CMK (cell line): ENCODE measurements around the gene IPO11.
"Not testable (repeated sequence)": the region's sequence is repeated elsewhere in the genome, so short reads cannot be mapped to it uniquely, and the experiment has no call there.

Experiments used
- DNase-seq: peaks from one replicate; pipeline ENCODE4 v3.0.0-alpha.2; 2010; ENCODE audit warnings: low read depth

Gene IPO11

DNA sequence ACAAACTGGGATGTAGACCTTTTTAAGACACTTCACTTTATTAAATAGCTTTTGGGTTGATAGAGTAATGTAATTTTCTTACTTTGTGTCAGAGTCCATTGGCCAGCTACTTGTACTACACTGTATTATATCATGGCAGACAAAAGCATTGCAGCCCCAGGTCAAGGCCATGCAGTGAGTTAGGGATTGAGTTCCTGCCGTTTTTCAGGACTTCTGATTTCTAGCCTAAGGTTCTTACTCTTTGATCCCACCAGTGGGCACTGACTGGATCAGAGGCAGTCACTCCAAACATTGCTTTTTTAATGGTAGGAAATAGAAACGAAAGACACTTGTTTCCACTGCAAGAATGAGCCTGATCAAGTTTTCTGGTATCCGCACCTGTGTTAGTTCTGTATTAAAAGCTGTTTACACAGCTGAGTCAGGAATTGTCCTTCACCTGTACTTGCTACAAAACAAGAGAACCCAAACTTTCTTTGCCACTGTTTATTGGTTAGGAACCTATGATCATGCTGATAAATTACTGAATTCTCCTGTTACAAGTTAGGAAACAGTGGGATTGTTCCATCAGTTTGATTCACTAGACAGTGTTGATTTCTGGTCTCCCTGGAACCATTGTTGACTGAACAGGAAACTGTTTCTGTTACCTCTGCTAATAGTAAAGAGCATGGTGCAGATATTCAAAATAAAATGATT lies 188.1 kb downstream of the IPO11 start:
- DNase-seq = no peak

DNA sequence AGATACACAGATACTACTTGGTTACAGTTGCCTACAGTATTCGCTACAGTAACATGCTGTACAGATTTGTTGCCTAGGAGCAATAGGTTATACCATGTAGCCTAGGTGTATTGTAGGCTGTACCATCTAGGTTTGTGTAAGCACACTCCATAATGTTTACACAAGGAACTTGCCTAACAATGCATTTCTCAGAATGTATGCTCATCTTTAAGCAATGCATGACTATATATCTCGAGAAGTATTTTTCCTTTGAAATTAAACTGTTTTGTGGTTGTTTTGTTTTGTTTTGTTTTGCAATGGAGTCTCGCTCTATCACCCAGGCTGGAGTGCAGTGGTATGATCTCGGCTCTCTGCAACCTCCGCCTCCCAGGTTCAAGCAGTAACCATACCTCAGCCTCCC lies 191.4 kb downstream of the IPO11 start:
- DNase-seq = no peak

DNA sequence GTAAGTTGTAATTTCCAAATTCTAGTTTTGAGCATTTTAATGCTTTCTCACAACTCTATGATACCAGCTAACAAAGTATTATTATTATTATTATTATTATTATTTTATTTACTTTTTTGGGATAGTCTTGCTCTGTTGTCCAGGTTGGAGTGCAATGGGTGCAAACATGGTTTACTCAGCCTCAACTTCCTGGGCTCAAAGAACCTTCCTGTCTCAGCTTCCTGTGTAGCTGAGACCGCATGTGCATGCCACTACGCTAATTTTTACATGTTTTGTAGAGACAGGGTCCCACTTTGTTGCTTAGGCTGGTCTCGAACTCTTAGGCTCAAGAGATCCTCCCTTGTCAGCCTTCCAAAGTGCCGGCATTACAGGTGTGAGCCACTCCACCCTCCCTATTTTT lies 193.1 kb downstream of the IPO11 start:
- DNase-seq = no peak

DNA sequence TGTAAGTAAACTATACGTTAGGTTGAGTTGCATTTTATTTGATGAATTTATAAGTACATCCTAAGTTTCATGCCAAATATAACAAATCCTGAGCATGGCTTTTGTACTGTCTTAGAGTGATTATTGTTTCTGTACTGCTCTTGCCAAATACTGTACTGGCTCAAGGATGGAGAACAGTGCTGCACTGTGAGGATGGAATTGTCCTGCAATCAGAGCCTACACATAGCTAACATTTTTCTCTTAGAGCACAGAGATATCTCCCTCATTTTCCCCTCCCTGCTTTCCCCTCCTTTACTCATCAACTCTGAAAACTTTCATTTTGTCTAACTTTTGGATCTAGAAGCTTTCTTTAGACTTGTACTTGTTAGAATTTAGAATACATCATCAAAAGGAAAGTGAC lies 194.3 kb downstream of the IPO11 start:
- no peak for DNase-seq

DNA sequence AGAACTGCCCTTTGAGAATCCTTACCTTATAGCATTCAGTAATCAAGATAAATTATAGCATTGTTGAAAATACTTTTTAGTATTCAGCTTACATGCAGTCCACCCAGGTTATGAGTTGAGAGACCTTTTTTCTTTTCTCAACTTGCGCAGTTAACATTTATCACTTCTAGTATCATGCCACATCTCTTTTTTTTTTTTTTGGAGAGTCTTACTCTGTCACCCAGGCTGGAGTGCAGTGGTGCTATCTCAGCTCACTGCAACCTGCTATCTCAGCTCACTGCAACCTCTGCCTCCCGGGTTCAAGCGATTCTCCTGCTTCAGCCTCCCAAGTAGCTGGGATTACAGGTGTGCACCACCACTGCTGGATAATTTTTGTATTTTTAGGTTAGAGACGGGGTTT lies 195.1 kb downstream of the IPO11 start:
- DNase-seq = no peak

DNA sequence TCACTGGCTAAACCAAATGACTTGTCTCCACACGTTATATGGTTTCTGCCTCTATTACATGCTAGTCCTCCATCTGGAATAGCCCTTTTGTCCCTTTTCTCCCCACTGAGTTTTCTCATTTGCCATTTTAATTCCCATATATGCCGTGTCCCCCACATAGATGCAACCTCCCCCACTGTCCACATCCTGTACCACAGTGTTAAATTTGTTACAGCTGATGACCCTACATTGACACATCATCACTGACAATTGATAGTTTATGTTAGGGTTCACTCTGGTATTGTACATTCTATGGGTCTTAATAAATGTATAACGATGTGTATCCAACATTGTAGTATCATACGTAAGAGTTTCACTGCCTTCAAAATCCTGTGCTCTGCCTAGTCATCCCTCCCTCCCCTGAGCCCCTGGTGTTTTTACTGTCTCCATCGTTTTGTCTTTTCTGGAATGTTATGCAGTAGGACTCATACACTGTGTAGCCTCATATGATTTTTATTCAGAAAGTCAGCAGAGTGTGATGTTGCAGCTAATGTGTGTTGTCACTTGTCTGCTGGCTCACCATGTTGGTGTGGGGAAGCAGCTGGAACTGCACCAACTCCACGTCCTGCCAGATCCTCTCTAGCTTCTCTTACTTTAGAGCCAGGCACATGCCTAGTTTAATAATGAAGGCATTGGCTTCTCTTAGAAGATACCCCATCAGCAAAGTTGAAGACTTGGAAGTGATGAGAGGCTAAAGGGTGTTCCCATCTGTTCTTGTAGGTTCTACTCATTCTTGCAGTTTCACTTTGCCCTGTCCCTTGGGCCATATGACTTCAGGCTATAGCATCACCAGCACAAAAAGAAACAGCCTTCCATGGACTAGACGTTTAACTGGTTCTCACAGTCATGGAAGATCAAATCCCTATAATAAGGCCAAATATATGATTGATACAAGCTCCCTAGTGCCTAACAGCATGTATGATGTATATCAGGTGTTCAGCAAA lies 196.3 kb downstream of the IPO11 start:
- no peak for DNase-seq

DNA sequence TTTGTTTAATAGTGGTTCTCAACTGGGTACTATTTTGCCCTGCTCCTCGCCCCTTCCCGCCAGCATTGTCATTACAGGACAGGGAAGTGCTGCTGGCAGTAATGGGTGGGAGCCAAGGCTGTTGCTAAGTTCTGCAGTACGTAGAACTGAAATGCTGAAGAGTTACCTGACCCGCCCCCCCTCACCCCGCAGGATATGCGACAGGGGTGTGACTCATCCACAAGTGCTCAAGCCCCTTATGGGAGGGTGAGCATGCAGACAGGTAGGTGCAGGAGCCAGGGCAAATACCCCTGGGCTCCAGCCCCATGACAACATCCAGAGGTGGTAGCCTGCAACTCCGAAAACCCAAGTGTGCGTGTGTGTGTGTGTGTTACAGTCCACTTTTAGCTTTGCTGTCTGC lies 201.8 kb downstream of the IPO11 start:
- DNase-seq = no peak

DNA sequence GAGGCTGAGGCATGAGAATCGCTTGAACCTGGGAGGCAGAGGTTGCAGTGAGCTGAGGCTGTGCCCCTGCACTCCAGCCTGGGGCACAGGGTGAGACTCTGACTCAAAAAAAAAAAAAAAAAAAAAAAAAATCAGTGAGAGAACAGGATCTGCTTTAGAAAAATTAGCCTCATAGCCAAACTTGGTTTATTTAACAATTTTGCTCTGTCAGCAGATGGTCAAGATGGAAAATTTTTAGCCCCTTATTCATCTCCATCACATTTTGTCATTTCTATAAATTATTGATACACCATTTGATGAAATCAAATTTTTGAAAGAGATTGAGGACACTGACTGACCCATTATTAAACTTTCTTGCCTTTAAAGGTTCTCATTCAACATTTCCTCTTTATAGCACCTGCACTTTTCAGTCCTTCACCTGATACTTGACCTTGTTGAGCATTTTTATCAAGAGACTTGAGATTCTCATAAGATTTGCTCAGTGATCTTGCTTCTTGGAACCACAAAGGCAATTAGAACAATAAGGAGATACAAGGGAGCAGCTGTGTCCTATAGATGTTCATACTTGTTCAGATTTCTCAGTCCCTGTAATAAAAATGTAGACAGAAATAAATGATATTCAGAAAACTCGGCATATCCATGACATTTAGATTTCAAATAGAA lies 204.2 kb downstream of the IPO11 start:
- no peak for DNase-seq

DNA sequence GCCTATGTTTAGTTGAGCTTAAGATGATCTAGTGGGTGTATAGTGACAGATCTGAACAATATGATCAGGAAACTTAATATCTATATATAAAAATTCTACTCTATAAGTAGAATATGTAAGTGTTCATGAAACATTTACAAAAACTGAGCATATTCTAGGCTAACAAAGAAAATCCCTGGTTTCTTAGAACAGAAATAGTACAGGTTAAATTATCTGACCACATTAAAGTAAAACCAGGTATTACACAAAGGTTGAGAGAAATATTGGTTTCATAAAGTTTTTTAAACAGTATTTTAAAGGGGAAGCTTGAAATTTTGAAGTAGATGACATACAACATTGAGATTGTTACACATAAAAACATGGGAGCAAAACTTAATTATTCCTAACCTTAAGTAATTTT lies 205.4 kb downstream of the IPO11 start:
- no peak for DNase-seq

DNA sequence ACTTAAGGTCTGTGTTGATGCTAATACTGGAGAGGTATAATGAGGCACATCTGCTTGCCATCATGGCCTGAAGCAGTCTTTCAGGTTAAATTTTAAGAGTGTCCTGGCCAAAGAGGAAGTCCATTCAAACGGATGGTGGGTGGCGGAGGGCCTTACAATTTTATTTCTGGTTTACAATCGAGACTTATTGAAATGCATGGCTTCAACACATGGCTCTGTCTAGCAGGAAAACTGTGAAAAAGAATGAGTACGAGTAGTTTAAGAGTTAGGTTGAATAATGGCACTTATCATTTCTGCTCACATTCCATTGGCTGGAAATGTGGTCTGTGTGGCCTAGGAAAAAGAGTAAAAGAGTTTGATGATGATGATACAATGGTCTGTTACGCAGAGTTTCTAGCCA lies 208.2 kb downstream of the IPO11 start:
- DNase-seq = no peak

DNA sequence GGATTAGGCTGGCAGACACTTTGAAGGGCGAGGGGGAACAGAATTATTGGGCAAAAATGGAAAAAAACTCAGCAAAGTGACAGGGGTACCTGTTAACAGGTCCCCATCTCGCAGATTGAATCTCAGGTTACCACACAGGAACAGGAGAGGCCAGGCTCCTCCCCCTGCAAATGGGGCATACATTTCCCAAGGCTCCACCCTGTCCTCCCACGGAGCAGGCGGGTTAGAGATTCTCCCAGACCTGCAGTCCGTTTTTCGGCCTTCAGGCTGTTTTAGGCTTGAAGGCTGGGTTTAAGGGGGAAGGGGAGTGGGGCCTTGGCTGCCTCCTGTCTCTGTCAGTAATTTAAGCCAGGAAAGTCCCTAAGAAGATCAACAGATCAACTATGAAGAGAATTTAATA lies 208.7 kb downstream of the IPO11 start:
- no peak for DNase-seq

DNA sequence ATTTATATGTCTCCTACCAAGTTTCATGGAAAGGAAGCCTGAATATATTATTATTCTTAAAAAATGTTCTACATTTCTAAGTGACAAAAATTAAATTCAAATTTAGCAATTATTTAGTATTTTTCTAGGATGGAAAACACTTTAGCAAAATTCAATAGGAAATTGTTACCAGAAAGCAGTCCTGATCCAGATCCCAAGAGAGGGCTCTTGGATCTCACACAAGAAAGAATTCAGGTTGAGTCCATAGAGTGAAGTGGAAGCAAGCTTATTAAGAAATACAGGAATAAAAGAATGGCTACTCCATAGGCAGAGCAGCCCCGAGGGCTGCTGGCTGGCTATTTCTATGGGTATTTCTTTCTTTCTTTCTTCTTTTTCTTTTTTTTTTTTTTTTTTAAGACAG lies 210.7 kb downstream of the IPO11 start:
- no peak for DNase-seq

DNA sequence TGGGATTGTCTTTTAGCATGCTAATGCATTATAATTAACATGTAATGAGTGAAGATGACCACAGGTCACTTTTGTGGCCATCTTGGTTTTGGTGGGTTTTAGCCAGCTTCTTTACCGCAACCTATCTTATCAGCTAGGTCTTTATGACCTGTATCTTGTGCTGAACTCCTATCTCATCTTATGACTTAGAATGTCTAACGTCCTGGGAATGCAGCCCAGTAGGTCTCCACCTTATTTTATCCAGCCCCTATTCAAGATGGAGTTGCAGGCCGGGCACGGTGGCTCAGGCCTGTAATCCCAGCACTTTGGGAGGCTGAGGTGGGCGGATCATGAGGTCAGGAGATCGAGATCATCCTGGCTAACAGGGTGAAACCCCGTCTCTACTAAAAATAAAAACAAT lies 211.9 kb downstream of the IPO11 start:
- DNase-seq = not testable (repeated sequence)

DNA sequence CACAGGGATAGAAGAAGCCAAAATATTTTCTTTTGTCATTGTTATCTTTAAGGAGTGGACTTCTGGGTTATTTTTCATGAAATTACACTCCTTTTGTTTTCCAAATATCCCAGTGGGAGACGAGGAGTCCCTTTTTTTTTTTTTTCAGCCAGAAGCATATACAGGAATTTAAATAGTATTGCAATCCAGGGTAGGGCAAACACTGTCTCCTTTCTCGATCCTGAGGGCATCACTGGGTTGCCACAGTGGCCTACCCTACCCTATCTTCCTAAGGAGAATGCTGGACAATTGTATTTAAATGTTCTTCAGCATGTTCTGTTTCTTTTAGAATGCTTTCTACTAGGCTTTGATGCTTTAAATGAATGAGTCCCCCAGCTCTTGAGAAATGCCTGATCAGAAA lies 214.0 kb downstream of the IPO11 start:
- no peak for DNase-seq

DNA sequence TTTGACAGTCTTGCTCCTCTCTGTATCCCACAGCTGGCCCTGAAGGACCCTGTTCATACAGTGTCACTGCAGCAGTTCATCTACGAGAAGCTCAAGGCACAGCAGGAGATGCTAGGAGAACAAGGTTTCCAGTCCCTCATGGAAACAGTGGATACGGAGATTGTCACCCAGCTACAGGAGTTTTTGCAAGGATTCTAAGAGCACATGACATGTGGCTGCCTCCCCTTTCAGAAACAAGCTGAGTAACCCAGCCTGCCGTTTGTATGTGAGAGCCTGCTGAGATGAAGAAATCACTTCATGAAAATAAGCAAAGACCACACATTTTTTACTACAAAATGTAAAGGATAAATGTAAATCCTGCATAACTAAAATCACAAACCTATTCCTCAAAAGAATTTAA lies 214.6 kb downstream of the IPO11 start:
- no peak for DNase-seq

DNA sequence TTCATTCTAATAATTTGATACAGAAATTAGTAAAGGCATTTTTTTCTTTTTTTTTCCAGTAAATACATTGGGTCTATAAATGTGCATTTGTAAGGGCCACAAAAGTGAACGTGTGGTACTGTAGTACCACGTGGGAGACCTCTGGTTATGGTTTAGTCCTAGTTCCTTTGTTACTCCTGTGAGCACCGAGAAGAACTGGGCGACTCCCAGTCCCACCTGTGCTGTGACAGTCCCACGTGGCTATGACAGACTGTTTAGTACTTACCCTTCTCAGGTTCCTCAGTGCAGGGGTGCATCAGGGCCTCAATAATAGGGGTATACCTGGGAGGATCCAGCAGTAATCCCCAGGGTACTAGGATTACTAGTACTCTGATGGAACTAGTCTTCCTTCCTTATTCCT lies 215.3 kb downstream of the IPO11 start:
- no peak for DNase-seq

DNA sequence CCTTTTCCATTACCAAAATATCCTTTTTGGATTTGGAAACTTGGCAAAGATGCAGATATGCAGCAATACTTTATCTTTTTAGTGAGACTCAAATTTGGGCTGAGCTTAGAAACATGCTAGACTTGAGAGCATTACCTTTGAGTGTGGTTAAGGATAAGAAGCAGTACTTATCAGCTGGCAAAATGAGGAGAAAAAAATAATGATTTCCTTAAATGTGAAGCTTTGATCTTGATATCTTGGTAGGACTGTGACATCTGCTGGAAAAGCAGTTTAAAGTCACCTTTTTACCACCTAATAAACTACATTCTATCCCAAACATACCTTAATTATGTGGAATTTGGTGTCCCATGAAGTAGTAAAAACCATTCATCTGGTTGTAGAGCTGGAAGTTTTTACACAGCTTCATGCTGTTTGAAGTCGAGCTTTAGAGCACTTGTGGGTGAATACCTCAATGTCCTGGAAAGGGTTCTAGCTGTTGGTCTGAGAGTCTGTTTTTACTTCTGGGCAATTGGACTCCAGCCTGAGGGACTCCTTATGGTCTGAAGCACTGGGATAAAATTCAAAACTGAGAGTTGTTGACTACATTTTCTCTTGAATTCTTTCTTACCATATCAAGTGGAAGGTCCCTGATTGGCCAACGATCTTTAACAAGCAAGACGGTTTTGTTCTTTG lies 219.5 kb downstream of the IPO11 start:
- no peak for DNase-seq

DNA sequence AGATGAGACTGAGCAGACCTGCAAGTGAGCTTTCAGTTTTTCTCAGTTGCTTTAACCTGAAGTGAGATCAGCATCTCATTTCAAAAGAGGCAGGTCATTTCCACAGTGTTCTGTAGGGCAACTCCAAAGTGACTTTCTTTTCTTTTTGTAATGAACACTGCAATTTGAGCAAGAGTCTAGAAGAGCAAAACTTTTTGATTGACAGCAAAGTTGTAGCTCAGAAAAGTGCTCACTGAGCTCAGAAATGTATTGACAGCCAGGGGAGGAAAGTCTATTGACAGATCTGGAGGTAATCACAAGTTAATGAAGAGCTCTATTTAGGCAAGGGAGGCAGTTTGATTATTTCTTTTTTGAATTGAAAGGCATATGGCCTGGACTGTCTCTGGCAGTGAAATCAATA lies 220.7 kb downstream of the IPO11 start:
- no peak for DNase-seq

DNA sequence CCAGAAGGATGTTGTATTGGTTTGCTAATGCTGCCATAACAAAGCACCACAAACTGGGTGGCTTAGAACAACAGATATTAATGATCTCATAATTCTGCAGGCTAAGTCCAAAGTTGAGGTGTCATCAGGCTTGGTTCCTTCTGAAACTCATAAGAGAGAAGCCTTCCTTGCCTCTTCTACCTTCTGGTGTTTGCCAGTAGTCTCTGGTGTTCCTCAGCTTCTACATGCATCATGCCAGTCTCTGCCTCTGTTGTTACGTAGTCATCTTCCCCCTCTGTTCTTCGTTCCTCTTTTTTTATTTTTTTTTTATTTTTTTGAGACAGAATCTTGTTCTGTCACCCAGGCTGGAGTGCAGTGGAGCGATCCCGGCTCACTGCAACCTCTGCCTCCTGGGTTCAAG lies 227.9 kb downstream of the IPO11 start:
- DNase-seq = no peak

DNA sequence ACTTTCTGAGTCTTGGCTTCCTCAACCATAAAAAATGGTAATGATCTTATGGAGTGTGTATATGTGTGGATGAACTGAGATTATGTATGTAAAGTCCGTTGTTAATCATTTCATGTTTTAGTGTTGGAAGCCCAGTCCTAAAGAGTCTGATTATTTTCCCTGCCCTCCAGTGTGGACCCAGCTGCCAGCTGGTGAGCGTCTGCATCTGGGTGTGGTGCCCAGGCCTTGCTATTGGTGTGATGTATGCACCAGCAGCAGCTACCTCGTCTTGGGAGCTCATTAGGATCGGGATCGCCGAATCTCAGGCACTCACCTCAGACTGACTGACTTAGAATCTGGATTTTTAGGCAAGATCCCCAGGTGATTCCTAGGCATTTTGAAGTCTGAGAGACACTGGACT lies 229.9 kb downstream of the IPO11 start:
- DNase-seq = no peak

DNA sequence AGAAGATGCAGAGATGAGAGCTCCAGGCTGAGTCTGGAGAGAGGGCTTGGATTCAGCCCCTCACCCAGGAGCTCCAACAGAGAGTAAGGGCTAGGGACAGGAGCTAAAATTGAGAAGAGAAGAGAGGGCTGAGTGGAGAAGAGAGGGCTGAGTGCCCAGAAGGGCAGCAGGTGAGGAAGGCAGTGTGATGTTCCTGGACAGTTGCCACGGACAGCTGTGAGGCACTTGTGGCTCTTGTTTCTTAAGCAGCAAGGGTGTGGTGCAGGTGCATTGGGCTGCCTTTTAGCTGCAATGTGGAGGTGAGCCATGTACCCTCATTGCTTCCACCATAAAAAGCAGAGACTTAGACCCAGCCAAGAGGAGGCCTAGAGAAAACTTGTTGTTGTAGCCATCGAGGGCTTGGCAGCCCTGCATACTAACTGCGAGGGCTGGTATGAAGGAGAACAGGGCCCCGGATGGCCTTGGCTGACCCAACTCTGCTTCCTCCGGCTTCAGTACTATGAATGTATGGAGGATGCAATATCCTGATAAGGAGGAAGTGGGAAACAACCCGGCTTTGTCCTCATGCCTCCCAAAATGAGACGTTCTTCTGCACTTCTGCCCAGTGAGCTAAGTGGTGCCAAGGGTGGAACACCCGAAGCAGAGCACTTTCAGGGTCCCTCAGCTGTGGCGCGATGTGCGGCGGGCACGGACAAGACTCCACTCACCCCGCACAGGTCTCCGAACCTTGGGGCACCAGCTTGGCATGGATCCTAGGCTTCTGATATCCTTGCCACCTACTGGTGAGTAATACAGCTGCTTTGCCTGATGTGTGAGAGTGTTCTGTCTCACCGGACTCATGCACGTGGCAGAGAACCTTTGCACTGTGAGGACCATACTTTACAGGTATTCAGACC lies 231.2 kb downstream of the IPO11 start:
- DNase-seq = no peak
